Trophoblast cell (in vitro differentiated cells and primary cell): ENCODE data around the gene ARHGEF18.

Experiments
- DNase-seq, 2 donors: peaks; one replicate each; pipeline ENCODE4 v3.0.0-alpha.2; 2016
- H2AFZ ChIP-seq: 2 replicates; pipeline ENCODE4 v1.6.1; 2013; ENCODE audit warnings: low read length, moderate library complexity, mild to moderate bottlenecking; ENCODE audit not compliant: insufficient read depth, poor library complexity
- H2AK5ac ChIP-seq: 2 replicates; pipeline ENCODE4 v1.6.1; 2013; ENCODE audit warnings: mild to moderate bottlenecking, low read length
- H2BK120ac ChIP-seq: 2 replicates; pipeline ENCODE4 v1.6.1; 2013; ENCODE audit warnings: low read length, mild to moderate bottlenecking, moderate library complexity; ENCODE audit not compliant: insufficient read depth, poor library complexity
- H2BK12ac ChIP-seq: 2 replicates; pipeline ENCODE4 v1.6.1; 2013; ENCODE audit warnings: mild to moderate bottlenecking, low read length, moderate library complexity
- H2BK5ac ChIP-seq: 2 replicates; pipeline ENCODE4 v1.6.1; 2013; ENCODE audit warnings: low read length, low read depth, moderate library complexity, mild to moderate bottlenecking; ENCODE audit not compliant: poor library complexity
- H3K14ac ChIP-seq: 2 replicates; pipeline ENCODE4 v1.6.1; 2013; ENCODE audit warnings: mild to moderate bottlenecking, low read length
- H3K18ac ChIP-seq: 2 replicates; pipeline ENCODE4 v1.6.1; 2013; ENCODE audit warnings: mild to moderate bottlenecking, low read length
- H3K23ac ChIP-seq: 2 replicates; pipeline ENCODE4 v1.6.1; 2013; ENCODE audit warnings: low read length
- H3K27ac ChIP-seq: 2 replicates; pipeline ENCODE4 v1.5.1; 2013; ENCODE audit warnings: low read depth, mild to moderate bottlenecking, inconsistent platforms, low read length, moderate library complexity
- H3K27me3 ChIP-seq: 2 replicates; pipeline ENCODE4 v1.6.1; 2013; ENCODE audit warnings: inconsistent platforms, mild to moderate bottlenecking, low read length, moderate library complexity; ENCODE audit not compliant: insufficient read depth
- H3K36me3 ChIP-seq, 2 experiments: 1 replicate in 1 of 2; 2 replicates in 1 of 2; pipeline ENCODE4 v1.6.1; 2013; ENCODE audit warnings: low read length in 2 of 2, mild to moderate bottlenecking in 2 of 2, moderate library complexity in 1 of 2; ENCODE audit not compliant: insufficient read depth in 2 of 2, control insufficient read depth in 1 of 2
- H3K4ac ChIP-seq: 2 replicates; pipeline ENCODE4 v1.6.1; 2013; ENCODE audit warnings: low read depth, mild to moderate bottlenecking, low read length, moderate library complexity
- H3K4me1 ChIP-seq, 2 experiments: 1 replicate in 1 of 2; 2 replicates in 1 of 2; pipeline ENCODE4 v1.6.1; 2013; ENCODE audit warnings: low read length in 2 of 2, mild to moderate bottlenecking in 2 of 2, moderate library complexity in 1 of 2; ENCODE audit not compliant: insufficient read depth in 2 of 2, control insufficient read depth in 1 of 2
- H3K4me2 ChIP-seq: 2 replicates; pipeline ENCODE4 v1.6.1; 2013; ENCODE audit warnings: inconsistent platforms, mild to moderate bottlenecking, low read length, moderate library complexity
- H3K4me3 ChIP-seq: 2 replicates; pipeline ENCODE4 v1.5.1; 2013; ENCODE audit warnings: mild to moderate bottlenecking, low read depth, low read length, inconsistent platforms
- H3K79me1 ChIP-seq: one replicate; pipeline ENCODE4 v1.6.1; 2013; ENCODE audit warnings: low read length
- H3K79me2 ChIP-seq: 2 replicates; pipeline ENCODE4 v1.6.1; 2013; ENCODE audit warnings: low read length, mild to moderate bottlenecking; ENCODE audit not compliant: control insufficient read depth, insufficient read depth, poor library complexity
- H3K9ac ChIP-seq: 2 replicates; pipeline ENCODE4 v1.6.1; 2013; ENCODE audit warnings: mild to moderate bottlenecking, low read length
- H3K9me3 ChIP-seq: 2 replicates; pipeline ENCODE4 v1.6.1; 2013; ENCODE audit warnings: low read depth, mild to moderate bottlenecking, control low read depth, inconsistent platforms, low read length; ENCODE audit not compliant: insufficient read depth
- H4K12ac ChIP-seq: 2 replicates; pipeline ENCODE4 v1.6.1; 2013; ENCODE audit warnings: low read depth, mild to moderate bottlenecking, low read length, moderate library complexity
- H4K8ac ChIP-seq: 2 replicates; pipeline ENCODE4 v1.6.1; 2013; ENCODE audit warnings: low read depth, mild to moderate bottlenecking, low read length, moderate library complexity
- H4K91ac ChIP-seq: one replicate; pipeline ENCODE4 v1.6.1; 2013; ENCODE audit warnings: low read depth, mild to moderate bottlenecking, low read length, moderate library complexity
- WGBS: extraction: QIAGEN DNeasy Blood & Tissue Kit; methylation state at CpG from one replicate; pipeline ENCODE4 v1.1.7; 2013; ENCODE audit warnings: missing lambda C conversion rate; ENCODE audit not compliant: insufficient read length, insufficient coverage; ENCODE audit errors: extremely low coverage; 5-methylcytosine and 5-hydroxymethylcytosine counted together

The ARHGEF18 gene

GRCh38 chr19:7349231-7349591 lies 474 bp downstream of the ARHGEF18 start:
- no peak overlapping the region for H3K27ac ChIP-seq
- no peak overlapping the region for H3K9ac ChIP-seq
- H3K4me3 ChIP-seq: no peak overlapping the region
- H4K91ac ChIP-seq: no peak overlapping the region
- no peak overlapping the region for H3K23ac ChIP-seq
- H2BK120ac ChIP-seq: no peak overlapping the region
- no peaks in the 10 kb centered on the region for H3K79me2 ChIP-seq
- no peaks in the 10 kb centered on the region for H3K27me3 ChIP-seq
- H3K4ac ChIP-seq: no peak overlapping the region
- H2BK5ac ChIP-seq: no peak overlapping the region
- H2AK5ac ChIP-seq: no peak overlapping the region
- H3K79me1 ChIP-seq: no peaks in the 10 kb centered on the region
- peaks cover 12% of the 10 kb centered on the region for H3K9me3 ChIP-seq
- no CpG with 5 or more reads among the region's 9 CpGs for WGBS
- no peak overlapping the region for H4K12ac ChIP-seq
- DNase-seq: no peak
- no peaks in the 10 kb centered on the region for H3K4me1 ChIP-seq
- no peak overlapping the region for H4K8ac ChIP-seq
- H2AFZ ChIP-seq: no peak overlapping the region
- no peaks in the 10 kb centered on the region for H3K36me3 ChIP-seq
- H3K14ac ChIP-seq: no peak overlapping the region
- H3K18ac ChIP-seq: no peak overlapping the region
- H2BK12ac ChIP-seq: no peak overlapping the region
- H3K4me2 ChIP-seq: no peak overlapping the region

- Histone ChIP-seq H3K79me1 (peaks cover 1% of the 10 kb centered on the region), H2BK5ac (no peak overlapping the region), H3K4ac (no peak overlapping the region), H3K27me3 (no peaks in the 10 kb centered on the region), H3K18ac (no peak overlapping the region), H3K27ac (no peak overlapping the region), H2BK12ac (no peak overlapping the region), H3K79me2 (no peaks in the 10 kb centered on the region), H2BK120ac (no peak overlapping the region), H3K4me1 (peaks cover 0 to 1% of the 10 kb centered on the region in 2 experiments), H3K36me3 (no peaks in the 10 kb centered on the region), H4K12ac (no peak overlapping the region), H3K14ac (no peak overlapping the region), H3K4me3 (no peak overlapping the region), H3K23ac (no peak overlapping the region), H3K9me3 (peaks cover 12% of the 10 kb centered on the region), H4K91ac (no peak overlapping the region), H2AK5ac (no peak overlapping the region), H3K4me2 (no peak overlapping the region), H2AFZ (no peak overlapping the region), H4K8ac (no peak overlapping the region), H3K9ac (no peak overlapping the region)
- no peak for DNase-seq
- WGBS: no CpG with 5 or more reads among the region's 8 CpGs
These were observed 1.4 kb downstream of the ARHGEF18 start for GRCh38 chr19:7349961-7350711.

GRCh38 chr19:7351861-7352260 lies 3.1 kb downstream of the ARHGEF18 start:
- Histone ChIP-seq H4K12ac (no peak overlapping the region), H2BK5ac (no peak overlapping the region)
- no CpG with 5 or more reads among the region's 1 CpG for WGBS

GRCh38 chr19:7355151-7355820 lies 6.5 kb downstream of the ARHGEF18 start:
- Histone ChIP-seq H2AK5ac (peak overlapping the region; percentile 80), H3K36me3 (no peaks in the 10 kb centered on the region), H3K27ac (no peak overlapping the region), H4K12ac (no peak overlapping the region), H2BK12ac (peak overlapping the region; percentile 91), H3K4me3 (no peak overlapping the region), H3K27me3 (no peaks in the 10 kb centered on the region), H3K4me1 (peaks cover 3 to 11% of the 10 kb centered on the region in 2 experiments), H2AFZ (no peak overlapping the region), H2BK5ac (peak overlapping the region; percentile 22), H3K4ac (no peak overlapping the region), H3K79me1 (peaks cover 8% of the 10 kb centered on the region), H2BK120ac (peak overlapping the region; percentile 81), H3K9ac (no peak overlapping the region), H4K8ac (peak overlapping the region; percentile 66), H4K91ac (peak overlapping the region; percentile 67), H3K23ac (no peak overlapping the region), H3K9me3 (no peaks in the 10 kb centered on the region), H3K79me2 (no peaks in the 10 kb centered on the region), H3K18ac (no peak overlapping the region), H3K14ac (peak overlapping the region; percentile 46), H3K4me2 (no peak overlapping the region)
- WGBS: no CpG with 5 or more reads among the region's 13 CpGs
- DNase-seq: no peak

More at GRCh38 chr19:7351861-7352260, 3.1 kb downstream of the ARHGEF18 start:
- H2AK5ac ChIP-seq: no peak overlapping the region
- H3K36me3 ChIP-seq: no peaks in the 10 kb centered on the region
- no peak overlapping the region for H3K27ac ChIP-seq
- H3K79me2 ChIP-seq: no peaks in the 10 kb centered on the region
- no peak overlapping the region for H4K91ac ChIP-seq
- peaks cover 12% of the 10 kb centered on the region for H3K9me3 ChIP-seq
- H3K4me3 ChIP-seq: no peak overlapping the region
- H2BK120ac ChIP-seq: no peak overlapping the region
- no peak overlapping the region for H3K14ac ChIP-seq
- no peak overlapping the region for H3K9ac ChIP-seq
- no peak overlapping the region for H3K23ac ChIP-seq
- no peaks in the 10 kb centered on the region for H3K27me3 ChIP-seq
- H3K4ac ChIP-seq: no peak overlapping the region
- H3K18ac ChIP-seq: no peak overlapping the region
- H2BK12ac ChIP-seq: no peak overlapping the region
- peaks cover 8% of the 10 kb centered on the region for H3K79me1 ChIP-seq
- peaks cover 3 to 10% of the 10 kb centered on the region in 2 experiments for H3K4me1 ChIP-seq
- H4K8ac ChIP-seq: no peak overlapping the region
- no peak overlapping the region for H2AFZ ChIP-seq
- no peak overlapping the region for H3K4me2 ChIP-seq
- no peak for DNase-seq
